Neutrophil (primary cell): Measurements from ENCODE around the gene TAOK1.

Experiments
- H3K27ac ChIP-seq: fragments of 200-600 bp; sonication (generic); 2 replicates; pipeline ENCODE4 v1.5.1; 2016; ENCODE audit warnings: mild to moderate bottlenecking, moderate library complexity
- H3K27me3 ChIP-seq: fragments of 200-600 bp; sonication (generic); 2 replicates; pipeline ENCODE4 v1.6.0; 2016; ENCODE audit warnings: mild to moderate bottlenecking
- H3K36me3 ChIP-seq: fragments of 200-600 bp; sonication (generic); 2 replicates; pipeline ENCODE4 v1.5.1; 2017
- H3K4me1 ChIP-seq, 2 experiments: fragments of 200-600 bp in 1 of 2; sonication (generic) in 1 of 2; 1 replicate in 1 of 2; 2 replicates in 1 of 2; pipeline versions ENCODE4 v1.5.1 to v1.6.1; 2013 to 2016; ENCODE audit warnings: low read depth in 1 of 2, low read length in 1 of 2, mild to moderate bottlenecking in 1 of 2, moderate library complexity in 1 of 2; ENCODE audit not compliant: control insufficient read depth in 1 of 2, insufficient read depth in 1 of 2
- H3K4me3 ChIP-seq, 2 experiments: fragments of 200-600 bp in 1 of 2; sonication (generic) in 1 of 2; 1 replicate in 1 of 2; 2 replicates in 1 of 2; pipeline ENCODE4 v1.5.1; 2013 to 2016; ENCODE audit warnings: low read depth in 1 of 2, low read length in 1 of 2, mild to moderate bottlenecking in 1 of 2, moderate library complexity in 1 of 2
- H3K9me3 ChIP-seq: fragments of 200-600 bp; sonication (generic); 2 replicates; pipeline ENCODE4 v1.5.1; 2016
- TF ChIP-seq, protein P1 (sequence below): fragments of 200-600 bp; sonication (generic); IDR thresholded peaks from 2 replicates; pipeline ENCODE4 v1.5.1; 2016; ENCODE audit warnings: antibody characterized with exemption

TAOK1 gene

DNA sequence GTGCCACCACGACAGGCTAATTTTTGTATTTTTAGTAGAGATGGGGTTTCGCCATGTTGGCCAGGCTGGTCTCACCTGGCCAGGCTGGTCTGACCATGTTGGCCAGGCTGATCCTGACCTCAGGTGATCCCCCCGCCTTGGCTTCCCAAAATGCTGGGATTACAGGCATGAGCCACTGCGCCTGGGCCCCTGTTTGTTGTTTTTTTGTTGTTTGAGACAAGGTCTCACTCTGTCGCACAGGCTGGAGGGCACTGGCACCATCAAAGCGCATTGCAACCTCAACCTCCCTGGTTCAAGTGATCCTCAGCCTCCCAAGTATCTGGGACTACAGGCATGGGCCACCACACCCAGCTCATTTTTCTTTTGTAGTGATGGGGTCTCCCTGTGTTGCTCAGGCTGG, 43.7 kb upstream of the TAOK1 start:
- no peaks in the 10 kb centered on the region for H3K4me1 ChIP-seq
- H3K36me3 ChIP-seq, result no peaks in the 10 kb centered on the region
- H3K27me3 ChIP-seq, result peaks cover 23% of the 10 kb centered on the region
- no peak overlapping the region for H3K4me3 ChIP-seq
- H3K27ac ChIP-seq, result no peak overlapping the region
- no peaks in the 10 kb centered on the region for H3K9me3 ChIP-seq
- TF ChIP-seq, protein P1, sequence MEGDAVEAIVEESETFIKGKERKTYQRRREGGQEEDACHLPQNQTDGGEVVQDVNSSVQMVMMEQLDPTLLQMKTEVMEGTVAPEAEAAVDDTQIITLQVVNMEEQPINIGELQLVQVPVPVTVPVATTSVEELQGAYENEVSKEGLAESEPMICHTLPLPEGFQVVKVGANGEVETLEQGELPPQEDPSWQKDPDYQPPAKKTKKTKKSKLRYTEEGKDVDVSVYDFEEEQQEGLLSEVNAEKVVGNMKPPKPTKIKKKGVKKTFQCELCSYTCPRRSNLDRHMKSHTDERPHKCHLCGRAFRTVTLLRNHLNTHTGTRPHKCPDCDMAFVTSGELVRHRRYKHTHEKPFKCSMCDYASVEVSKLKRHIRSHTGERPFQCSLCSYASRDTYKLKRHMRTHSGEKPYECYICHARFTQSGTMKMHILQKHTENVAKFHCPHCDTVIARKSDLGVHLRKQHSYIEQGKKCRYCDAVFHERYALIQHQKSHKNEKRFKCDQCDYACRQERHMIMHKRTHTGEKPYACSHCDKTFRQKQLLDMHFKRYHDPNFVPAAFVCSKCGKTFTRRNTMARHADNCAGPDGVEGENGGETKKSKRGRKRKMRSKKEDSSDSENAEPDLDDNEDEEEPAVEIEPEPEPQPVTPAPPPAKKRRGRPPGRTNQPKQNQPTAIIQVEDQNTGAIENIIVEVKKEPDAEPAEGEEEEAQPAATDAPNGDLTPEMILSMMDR, result no peak

DNA sequence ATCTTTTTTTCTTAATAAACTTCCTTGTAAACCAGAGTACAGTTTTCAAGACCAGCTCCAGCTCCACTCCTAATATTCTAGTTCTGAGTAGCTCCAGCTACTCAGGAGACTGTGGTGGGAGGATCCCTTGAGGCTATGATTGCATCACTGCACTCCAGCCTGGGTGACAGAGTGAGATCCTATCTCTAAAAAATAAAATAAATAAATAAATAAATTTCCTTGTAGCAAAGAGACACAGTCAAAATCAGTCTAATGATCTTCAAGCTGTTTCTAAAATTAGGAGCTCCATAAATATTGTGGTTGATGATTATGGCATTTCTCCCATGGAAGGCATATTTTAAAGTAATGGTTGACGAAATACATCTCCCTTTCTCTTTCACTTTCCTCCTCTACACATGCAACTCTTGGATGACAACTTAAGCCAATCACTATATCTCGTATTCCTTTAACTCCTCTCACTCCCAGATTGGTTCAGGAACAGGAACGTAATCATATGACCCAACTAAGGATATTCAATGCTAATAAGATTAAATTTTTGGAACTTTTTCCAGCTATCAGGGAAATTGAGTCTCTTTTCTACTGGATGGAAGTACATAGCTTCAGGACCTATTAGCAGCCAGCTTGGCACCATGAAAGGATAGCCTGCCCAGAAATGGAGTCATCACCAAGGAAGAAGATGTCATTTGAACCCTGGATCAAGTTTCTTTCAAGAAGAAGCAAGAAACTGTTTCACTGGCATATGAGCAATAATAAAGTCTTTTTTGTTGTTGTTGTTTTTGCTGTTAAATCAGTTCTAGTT, 42.1 kb upstream of the TAOK1 start:
- TF ChIP-seq, protein P1, result no peak
- Histone ChIP-seq H3K27ac (no peak overlapping the region), H3K27me3 (peaks cover 9% of the 10 kb centered on the region), H3K9me3 (no peaks in the 10 kb centered on the region), H3K4me3 (no peak overlapping the region), H3K4me1 (no peaks in the 10 kb centered on the region), H3K36me3 (no peaks in the 10 kb centered on the region)

DNA sequence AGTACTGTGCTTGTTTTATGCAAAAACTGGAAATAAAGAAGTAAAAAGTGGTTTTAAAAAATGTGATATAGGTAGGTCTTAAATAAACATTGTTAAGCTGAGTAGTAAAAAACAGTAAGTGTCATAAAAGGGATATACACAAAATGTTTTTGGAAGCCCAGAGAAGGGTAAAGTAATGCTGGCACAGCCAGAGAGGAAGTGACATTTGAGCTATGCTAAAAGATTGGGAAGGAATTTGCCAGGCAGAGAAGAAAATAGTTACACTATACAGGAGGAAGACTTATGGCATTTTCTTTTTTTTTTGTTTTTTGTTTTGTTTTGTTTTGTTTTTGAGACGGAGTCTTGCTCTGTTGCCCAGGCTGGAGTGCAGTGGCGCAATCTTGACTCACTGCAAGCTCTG, 40.8 kb upstream of the TAOK1 start:
- TF ChIP-seq, protein P1, result no peak
- no peaks in the 10 kb centered on the region for H3K9me3 ChIP-seq
- H3K27me3 ChIP-seq, result peaks cover 5% of the 10 kb centered on the region
- no peak overlapping the region for H3K4me3 ChIP-seq
- no peaks in the 10 kb centered on the region for H3K36me3 ChIP-seq
- H3K27ac ChIP-seq, result no peak overlapping the region
- H3K4me1 ChIP-seq, result no peaks in the 10 kb centered on the region

DNA sequence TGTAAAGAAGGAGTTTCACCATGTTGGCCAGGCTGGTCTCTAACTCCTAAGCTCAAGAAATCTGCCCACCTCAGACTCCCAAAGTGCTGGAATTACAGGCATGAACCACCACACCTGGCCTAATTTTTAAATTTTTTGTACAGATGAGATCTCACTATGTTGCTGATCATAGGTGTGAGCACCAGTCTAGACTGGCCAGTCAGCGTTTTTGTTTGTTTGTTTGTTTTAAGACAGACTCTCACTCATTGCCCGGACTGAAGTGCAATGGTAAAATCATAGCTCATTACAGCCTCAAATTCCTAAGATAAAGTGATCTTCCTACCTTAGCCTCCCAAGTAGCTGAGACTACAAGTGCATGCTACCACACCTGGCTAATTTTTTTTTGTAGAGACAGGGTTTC, 38.0 kb upstream of the TAOK1 start:
- Histone ChIP-seq H3K4me1 (no peaks in the 10 kb centered on the region), H3K27ac (no peak overlapping the region), H3K9me3 (no peaks in the 10 kb centered on the region), H3K27me3 (no peaks in the 10 kb centered on the region), H3K4me3 (no peak overlapping the region), H3K36me3 (no peaks in the 10 kb centered on the region)
- TF ChIP-seq, protein P1, result no peak

DNA sequence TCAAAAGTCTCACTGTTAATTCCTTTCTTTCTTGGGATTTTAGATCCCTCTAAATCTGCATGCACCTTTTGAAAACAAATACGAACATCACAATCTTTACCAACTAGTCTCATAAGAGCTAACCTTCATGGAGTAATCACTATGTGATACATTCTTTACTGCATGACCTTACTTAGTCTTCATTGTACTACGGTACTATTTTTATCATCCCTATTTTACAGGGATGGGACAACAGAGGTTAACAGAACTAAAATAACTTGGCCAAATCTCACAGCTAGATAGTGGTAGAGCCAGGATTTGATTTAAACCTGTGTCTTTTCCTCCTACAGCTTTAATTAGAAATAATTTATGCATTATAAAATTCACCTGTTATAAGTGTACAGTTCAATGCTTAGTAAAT, 32.9 kb upstream of the TAOK1 start:
- Histone ChIP-seq H3K4me1 (no peaks in the 10 kb centered on the region), H3K27me3 (no peaks in the 10 kb centered on the region), H3K9me3 (no peaks in the 10 kb centered on the region), H3K27ac (no peak overlapping the region), H3K4me3 (no peak overlapping the region), H3K36me3 (no peaks in the 10 kb centered on the region)
- TF ChIP-seq, protein P1, result no peak
